Right lung (tissue), 5 donors: ENCODE data around the gene PPFIBP2. TPM values are rescaled to one million over a fixed set of nuclear protein-coding genes. Genes with fewer than 3 reads are reported as not detected.

ENCODE experiments used
- DNase-seq, 2 donors: peaks; one replicate each; pipeline ENCODE4 v3.0.0-alpha.2; 2013
- polyA plus RNA-seq, 5 donors: library from polyadenylated mRNA; unstranded; fragments of 120-200 nt; gene quantifications; one replicate each; pipeline versions ENCODE4 v1.2.1 to v1.2.3, GENCODE V29; 2013; ENCODE audit warnings: inconsistent platforms in 1 of 5, low replicate concordance in 1 of 5; ENCODE audit not compliant: insufficient read length in 5 of 5, insufficient read depth in 1 of 5

Gene PPFIBP2
- polyA plus RNA-seq, 5 donors = 25.9 to 49.3 (median 38.1) TPM

DNA sequence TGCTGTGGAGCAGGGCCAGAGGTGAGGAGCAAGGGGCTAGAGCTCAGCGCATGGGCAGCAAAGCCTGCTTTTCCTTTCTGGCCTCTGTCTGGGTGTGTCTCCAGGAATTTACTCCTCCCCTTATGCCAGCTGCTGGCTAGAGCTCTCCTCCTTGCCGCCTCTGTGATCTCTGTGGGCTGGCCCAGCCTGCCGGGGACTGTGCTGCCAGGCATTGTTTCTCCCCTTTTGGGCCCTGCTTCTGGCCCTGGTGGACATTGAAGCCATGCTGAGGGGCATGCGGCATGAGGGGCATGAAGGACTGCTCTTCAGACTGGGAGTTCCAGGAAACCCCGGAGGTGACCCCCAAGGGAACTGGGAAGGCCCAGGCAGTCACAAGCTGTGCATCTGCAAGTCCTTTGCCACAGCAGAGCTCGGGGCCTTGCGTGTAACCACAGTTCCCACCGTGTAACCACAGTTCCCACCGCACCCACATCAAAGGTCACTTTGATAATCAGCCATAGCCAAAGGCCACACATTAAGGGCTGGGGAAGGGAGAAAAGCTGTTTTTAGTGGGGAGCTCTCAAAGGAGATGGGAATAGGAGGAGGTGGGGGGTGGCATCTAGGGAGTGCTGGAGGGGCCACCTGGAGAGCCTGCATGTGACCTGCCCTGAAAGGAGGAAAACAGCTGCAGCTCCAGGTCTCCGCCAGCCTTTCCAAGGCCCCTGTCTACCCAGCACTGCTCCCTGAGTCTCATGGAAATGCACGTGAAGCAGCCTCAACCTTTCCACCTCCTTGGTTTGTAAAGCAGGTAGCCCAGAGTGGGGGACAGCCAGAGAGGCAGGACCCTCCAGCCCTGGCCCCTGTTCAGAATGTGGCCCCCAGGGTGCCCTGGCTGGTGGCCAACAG, 62.3 kb downstream of the PPFIBP2 start:
- DNase-seq = no peak

DNA sequence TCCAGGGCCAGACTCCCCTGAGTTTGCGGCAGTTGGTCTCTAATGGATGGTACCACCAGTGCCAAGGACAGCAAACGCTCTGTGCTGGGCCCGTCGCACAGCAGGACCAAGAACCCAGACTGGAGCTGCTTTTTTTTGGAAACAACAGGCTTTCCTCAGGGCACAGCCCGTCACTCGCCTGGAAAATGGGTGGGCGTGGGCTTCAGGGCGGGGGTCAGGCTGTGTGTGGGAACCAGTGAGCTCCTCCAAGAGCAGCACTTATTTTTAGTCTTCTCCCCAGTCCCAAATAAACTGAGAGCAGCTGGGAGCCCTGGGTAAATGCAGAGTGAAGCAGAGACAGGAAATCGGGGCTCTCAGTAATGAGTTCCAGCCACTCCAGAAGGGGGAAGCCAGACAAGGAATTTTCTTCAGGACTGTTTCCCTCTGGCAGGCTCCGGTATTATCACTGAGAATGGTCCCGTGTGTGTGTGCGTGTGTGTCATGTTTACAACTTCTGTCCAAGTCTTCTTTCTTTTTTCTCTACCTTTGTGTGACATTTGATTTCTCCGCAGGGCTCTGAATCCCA, 63.0 kb downstream of the PPFIBP2 start:
- DNase-seq = peak in 1 of 2 donors; percentile 51

DNA sequence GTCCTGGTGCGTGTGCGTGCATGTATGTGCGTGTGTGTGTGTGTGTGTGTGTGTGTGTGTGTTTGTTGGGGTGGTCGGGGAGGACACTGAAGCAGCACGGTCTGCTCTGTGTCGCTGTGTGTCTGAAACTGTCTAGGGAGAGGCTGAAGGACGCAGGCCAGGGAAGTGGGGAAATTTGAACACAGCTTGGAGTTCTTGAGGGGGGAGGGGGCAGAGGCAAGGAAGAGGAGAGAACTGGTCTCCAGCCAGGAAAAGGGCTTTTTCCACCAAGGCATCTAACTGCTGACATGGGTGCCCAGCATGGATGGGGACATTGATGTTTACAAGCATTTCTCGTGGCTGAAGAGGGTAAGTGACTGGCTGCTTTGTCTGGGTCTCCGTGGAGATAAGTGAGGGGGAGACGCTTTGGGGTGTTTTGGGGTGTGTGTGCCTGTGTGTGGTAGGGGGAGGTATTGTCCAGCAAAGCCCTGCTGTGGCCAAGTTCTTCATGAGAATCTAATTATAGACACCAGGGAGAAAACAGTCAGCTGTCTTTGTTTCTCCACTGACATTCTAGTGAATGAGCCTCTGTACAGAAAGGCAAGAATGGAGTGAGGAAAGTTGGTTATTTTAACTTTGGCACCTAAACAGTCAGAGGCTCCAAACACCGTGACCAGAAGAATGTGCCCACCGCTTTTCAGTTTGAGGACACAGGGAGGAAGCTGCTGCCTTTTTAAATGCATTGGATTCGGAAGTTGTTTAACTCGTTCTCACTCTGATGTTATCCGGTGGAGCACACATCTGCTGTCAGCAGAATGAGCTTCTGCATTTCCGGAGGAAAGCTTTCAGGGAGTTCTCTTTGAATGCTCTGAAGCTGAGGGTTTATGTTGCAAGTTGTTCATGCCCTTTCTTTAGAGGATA, 63.7 kb downstream of the PPFIBP2 start:
- DNase-seq = peak; percentile 68 to 78

DNA sequence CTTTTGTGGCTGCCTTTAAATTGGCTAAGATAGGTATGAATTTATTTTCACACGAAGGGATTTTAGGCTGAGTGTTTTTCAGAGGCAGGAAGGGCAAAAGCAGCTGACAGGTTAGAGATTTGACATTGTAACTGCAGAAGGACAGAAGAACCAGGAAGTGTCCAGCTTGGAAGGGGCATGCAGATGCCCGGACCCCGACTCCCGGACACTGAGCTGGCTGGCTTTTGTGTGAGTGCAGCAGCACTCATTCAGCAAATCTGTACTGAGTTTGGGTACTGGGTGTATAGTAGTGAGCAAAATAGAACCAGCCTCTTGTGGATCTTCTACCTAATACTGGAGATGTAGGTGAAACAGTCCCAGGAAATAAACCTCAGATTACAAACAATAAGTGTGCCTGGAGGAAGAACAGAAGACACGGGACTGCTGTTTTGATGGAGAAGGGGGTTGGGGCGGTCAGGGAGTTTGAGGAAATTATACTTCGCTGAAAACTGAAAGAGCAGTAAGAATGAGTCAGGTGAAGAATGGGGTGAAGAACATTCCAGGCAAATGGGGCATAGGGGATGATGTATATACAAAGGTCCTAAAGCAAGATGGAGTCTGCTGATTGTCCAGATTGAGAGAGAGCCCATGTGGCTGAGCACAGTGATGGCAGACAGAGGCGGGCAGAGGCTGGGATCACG, 64.6 kb downstream of the PPFIBP2 start:
- no peak for DNase-seq

DNA sequence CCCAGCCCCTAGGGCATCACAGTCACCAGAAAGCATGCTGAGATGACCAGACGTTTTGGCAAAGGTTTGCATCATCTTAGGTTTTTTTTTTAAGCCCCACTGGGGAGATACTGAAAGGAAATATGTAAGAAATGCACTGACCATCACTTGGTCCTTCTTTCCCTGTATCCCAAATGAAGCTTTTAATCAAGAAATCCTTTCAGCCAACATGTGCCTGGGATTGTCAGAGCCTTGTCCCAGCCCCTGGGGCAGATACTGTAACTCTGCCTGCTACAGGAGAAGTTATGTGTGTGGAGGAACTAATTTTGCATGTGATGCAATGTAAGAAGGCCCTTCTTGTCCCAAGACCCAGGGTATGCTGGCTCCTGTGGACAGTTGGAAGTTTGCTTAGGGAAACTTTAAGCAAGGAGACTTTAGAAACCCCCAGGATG, 65.6 kb downstream of the PPFIBP2 start:
- DNase-seq = no peak

DNA sequence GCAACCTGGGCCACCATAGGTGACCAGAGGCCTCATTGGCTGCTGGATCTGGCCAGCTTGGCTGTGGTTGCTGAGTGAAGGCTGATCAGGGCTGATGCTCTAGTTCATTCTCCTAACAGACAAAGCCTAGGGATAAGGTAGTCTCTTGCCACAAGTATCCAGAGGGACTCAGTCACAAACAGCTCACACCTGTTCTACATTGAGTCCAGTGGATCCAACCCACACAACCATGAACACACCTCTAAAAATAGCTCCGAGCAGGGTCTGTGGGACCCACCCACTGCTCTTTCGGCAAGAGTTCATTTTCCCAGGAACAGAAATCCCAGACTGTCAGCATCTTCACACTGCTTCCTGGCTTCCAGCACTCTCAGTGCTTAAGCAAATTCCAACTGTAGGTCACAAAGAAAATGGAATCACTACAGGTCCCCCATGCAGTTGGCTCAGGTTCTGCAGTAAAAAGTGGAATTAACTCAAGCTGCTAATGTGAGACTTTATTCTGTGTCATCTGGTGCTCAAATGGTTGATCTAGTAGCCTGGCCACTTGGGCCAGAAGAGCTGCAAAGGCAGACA, 67.3 kb downstream of the PPFIBP2 start:
- no peak for DNase-seq

DNA sequence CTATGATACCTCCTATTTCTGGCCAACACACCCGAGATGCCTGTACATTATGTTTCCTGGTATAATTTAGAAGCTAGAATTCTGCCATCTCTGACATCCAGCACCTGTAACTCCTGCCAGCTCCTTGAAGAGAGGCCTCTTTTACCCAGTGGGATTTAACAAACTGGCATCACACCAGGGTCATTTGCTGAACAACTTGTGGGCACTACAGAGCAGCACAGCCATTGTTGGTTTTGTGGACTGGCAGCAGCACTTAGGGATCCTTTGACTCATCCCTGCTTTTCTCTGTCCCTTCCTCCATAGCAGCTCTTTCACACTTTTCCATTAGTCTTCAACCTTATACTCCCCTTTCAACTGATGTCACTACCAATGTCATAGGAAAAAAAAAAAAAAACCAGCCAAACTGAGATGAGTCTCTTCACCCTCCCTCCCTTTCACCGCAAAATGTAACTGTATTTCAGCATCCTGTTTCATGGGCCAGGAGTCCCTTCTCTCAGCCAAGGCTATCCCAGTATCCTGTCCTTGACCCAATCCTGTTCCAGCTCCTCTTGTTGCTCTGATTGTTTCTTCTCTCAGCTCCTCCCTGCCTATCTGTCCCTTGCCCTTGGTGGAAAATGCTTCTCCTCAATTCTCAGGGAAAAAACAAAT, 68.7 kb downstream of the PPFIBP2 start:
- DNase-seq = no peak

DNA sequence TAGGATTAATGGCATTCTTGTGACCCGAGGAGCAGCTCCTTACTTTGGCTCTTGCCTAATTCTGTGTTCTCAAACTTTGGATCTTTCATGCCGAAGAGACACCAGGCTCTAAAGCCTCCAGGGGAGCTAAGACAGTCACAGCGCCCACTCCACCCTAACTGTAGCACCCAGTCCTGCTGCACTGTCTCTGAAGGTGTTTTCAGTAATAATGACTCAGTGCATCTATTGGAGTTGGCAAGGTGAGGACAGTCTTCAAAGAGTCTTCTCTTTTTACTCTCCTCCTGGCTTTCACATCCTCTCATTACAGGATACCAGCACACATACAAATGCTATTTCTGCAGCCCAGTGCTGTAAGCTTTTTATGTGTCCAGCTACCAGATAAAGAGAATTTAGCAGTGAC, 69.4 kb downstream of the PPFIBP2 start:
- DNase-seq = no peak

DNA sequence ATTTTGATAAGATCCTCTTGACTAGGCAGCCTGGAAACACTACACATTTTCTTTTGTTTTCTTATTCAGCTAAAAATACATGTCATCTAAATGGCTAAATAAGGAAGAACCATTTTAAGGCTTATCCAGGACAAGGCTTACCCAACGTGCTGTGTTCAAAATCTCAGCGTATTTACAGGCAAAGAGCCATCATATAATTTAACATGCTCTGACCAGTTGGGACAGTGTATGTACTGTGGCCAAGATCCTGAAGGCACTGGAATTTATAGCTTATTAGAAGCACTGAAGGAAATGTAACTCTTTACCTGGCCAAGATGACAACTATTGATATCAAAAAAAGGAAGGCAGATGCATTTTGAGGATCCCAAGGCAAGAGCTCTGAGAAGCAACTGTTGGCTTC, 71.1 kb downstream of the PPFIBP2 start:
- no peak for DNase-seq

DNA sequence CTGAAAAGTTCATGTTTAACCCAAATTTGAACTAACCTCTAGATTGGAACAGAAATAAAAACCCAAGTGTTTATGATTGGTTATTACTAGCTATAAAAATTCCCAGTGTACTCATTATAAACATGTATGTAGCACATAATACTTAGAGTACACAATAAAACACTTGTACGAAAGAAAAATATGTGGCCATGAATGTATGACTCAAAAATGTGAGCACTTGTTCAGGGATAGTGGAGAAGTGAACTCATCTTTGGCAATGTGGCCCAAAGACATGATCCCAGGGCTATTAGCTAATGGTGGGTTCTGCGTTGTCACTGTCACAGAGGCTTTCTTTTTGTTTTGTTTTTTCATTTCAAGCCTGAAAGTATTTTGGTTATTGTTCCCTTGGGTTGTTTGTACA, 72.0 kb downstream of the PPFIBP2 start:
- DNase-seq = no peak

DNA sequence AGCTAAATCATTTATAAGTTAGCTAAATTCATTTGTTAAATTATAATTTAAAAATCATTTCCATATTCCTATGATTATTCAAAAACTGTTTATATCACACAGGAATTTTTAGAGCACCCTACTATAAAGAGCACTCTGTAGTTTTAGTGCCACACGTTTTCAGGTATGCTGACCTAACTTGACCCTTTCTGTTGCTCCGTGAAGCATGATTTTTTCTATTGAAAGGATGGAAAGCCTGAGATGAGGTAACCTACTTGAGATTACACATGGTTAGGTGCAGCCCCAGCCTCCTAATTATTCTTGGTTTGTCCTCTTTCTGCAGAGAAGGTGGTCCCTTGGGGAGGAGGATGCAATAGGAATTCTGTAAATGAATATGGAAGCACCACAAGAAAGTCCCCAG, 72.6 kb downstream of the PPFIBP2 start:
- no peak for DNase-seq

DNA sequence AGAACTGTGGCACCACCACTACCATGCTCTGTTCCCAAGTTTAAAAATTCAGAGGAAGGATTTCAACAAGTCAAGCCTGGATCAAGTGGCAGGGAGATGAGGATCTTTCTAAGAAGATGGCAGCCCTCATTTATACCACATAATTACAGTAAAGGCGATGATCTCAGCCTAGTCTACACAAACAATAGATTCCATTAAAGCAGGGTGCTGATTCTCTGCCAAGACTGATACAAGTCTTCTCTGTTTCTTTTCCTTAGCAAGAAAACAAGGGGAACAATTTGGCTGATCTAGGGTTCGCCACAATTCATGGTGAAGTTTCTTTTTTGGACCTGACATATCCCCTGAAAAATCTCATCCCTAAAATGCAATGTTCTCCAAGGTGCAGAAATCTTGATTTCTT, 73.9 kb downstream of the PPFIBP2 start:
- DNase-seq = no peak

DNA sequence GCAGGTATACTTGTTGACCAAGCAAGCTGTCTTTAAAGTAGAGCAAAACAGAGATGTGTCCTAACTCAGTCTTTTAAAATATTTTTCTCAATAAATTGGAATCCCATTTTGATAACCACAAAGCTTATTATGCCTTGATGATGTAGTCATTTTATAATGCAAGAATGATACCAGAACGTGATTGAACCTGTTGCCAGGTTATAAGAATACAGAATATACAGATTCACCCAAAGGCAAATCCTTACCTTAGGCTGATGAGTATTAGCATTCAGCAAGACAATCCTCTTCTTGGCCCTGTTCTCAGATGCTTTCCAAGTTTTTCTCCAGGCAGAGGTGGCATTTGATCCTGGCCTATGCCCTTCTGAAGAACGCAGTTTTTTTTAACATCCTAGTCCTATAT, 76.1 kb downstream of the PPFIBP2 start:
- no peak for DNase-seq

DNA sequence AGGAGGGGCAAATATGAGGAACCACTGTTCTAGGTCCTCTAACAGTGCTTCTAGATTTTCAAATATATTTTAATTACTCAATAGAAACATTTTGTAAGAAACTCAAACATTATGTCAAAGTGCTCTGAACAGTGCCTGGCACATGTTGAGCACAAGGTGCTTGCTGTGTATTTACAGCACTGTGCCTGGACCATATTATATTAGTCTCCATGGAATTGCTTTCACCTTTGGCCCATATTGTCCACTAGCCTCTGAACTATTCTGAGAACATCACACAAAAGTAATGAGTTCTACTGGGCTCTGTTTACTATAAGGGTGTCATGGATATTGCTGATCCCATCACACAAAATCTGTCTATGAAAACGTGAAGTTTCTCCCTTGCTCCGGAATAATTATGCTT, 76.7 kb downstream of the PPFIBP2 start:
- no peak for DNase-seq

DNA sequence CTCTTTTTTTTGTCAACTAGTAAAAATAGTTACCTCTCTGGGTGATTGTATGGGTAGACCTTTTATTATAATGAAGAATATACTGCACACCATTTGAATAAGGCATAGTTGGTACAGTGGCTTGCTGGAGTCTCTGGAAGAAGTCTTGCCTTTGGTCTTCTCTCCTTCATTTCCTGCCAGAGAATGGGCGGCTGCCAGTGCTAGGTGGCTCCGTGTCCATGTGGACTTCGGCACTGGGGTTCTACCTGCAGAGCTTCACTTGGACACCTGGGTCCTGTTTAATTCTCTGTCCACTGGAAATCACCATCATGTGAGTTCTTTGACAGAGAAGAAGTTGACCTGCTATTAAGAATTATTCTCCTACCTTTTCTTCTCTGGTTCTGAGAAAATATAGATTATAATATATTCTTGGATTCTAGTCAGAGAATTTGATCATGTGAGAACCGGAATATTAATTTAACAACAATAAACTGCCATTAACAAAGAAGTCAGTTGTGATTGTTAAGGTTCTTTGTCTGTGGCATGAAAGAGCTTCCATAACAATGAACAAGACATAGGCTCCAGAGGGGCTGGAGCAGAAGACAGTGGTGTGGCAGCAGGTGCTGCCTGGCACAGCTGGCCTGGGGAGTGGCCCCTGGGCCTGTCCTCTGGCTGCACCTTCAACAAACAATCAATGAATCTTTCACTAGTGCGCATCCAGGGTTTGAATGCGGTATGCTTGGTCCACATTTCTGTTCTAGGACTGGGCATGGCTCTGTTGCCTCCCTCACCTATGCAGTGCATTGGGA, 77.5 kb downstream of the PPFIBP2 start:
- no peak for DNase-seq

DNA sequence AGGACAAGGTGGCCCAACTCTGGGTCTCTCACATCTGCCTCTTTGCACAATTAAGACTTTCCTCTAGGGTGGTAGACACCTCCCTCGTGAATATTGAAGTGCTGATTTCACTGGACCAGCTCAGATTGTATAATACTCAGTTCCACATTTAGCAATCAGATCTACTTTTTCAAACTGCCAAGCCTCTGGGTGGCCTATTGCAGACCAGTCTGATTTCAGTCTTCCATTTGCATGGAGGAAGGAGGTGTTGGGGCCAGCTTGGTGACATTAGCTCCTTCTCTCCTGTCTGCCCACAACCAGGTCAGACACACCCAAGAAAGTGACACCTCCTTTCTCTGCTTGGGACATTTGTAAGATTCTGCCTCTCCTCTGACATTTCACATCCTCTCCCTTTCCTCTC, 78.2 kb downstream of the PPFIBP2 start:
- DNase-seq = no peak

DNA sequence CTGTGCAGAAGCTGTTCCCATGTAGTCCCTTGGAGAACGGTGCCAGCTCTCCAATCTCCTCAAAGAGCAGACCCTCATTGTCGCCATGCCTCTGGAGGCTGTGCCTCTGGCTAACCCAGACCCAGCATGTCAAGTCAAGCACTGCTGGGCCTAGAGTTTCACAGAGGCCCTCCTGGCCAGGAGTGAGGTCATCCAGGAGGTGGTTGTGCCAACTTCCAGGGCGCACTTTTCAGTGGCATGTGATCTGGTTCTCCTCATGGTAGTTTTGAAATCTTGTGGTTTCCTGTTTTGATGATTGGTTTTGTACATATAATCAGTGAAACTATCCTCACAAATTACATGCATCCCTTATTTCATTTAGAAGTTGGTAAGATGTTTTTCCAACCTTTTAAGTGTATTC, 78.9 kb downstream of the PPFIBP2 start:
- DNase-seq = no peak

DNA sequence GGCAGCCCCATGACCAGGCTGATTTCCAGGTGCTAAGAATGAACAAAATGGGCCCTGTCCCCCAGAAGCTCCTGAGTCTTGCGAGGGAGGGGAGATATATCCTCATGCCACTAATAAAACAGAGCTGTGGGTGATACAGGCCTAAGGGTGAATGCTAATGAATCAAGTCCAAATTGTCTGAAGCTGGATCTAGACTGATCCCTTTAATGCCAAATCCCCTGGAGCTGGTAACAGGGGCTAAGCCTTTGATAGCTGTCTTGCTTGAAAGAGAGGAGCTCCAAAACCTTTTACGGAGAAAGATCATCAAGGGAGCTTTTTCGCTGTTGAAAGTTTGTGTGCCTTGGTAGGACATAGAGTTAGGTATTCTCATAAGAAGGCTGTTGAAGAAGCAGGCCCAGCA, 79.7 kb downstream of the PPFIBP2 start:
- no peak for DNase-seq

DNA sequence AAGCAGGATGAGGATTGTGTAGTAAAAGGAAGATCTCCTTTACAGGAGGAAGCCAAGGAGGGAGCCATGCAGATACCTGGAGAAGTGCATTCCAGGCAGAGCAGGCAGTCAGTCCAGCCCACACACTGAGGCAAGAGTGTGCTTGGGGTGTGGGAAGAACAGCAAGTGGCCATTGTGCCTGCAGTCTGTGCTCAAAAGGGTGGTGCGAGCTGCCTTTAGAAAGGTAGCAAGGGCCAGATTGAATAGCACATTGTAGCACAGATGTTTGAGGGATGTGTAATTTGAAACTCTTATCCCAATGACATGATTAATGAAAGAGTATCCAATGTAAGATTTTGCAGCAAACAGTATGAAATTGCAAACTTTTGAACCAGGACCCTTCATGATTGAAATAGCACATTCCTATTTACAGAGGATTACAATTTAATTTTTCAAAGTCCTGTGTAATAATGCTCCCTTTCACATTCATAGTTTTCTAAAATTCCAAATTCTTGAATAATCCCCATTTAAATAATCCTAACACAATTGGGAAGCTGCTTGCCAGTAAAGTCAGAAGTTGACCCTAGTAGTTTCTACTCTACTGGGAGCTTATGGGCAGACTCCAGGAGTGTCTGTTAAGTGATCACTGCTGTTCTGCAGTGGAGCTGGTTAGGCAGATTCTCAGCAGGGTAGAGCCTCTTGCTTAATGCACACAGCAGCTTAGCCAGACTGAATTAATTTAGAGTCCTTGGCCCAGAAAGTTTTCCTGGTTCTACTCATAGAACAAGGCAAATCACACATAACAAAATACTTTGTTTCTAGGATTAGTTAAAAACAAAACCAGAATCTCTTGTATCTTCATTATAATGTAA, 81.4 kb downstream of the PPFIBP2 start:
- DNase-seq = no peak
